SHP77 treated with DMSO at 0.1 percent for 48 hours (cell line): Measurements from ENCODE around the gene POMT2.

Source experiments
- DNase-seq: peaks from one replicate; lab custom pipeline; 2025; lab: John Stamatoyannopoulos, UW

The POMT2 gene

GRCh38 chr14:77238356-77238755 is 82.3 kb downstream of the POMT2 start:
- no peak for DNase-seq

- DNase-seq, result no peak
Measured at GRCh38 chr14:77236814-77237213, 83.9 kb downstream of the POMT2 start.

GRCh38 chr14:77231721-77232120 is 89.0 kb downstream of the POMT2 start:
- no peak for DNase-seq

- DNase-seq, result no peak
Measured at GRCh38 chr14:77230914-77231313, 89.8 kb downstream of the POMT2 start.

- no peak for DNase-seq
Measured at GRCh38 chr14:77228056-77228455, 92.6 kb downstream of the POMT2 start.

- DNase-seq, result no peak
Measured at GRCh38 chr14:77225892-77226557, 94.7 kb downstream of the POMT2 start.

GRCh38 chr14:77225254-77225653 is 95.4 kb downstream of the POMT2 start:
- DNase-seq, result no peak
